Nasal cavity respiratory epithelium epithelial cell of viscerocranial mucosa (primary cell): Measurements from ENCODE around the gene XPOT. TPM values are rescaled to one million over a fixed set of nuclear protein-coding genes. Genes with fewer than 3 reads are reported as not detected.

ENCODE experiments used
- total RNA-seq: library from RNA; depleted of rRNA; stranded (reverse); fragments of >200 nt; gene quantifications from 2 replicates; pipeline ENCODE4 v1.2.3, GENCODE V29; 2014

XPOT gene
- 255 and 282 TPM in 2 replicates for total RNA-seq

GRCh38 chr12:64403707-64404469 lies at the start of gene XPOT:
XPOT (plus strand) TSS chr12:64404392; CDS start chr12:64410036, 5,644 bp downstream.

GRCh38 chr12:64390275-64390851 lies 13.8 kb upstream of the XPOT start, which contains the start of gene C12orf56:
C12orf56 (minus strand) TSS chr12:64390758; CDS start chr12:64390565, 193 bp downstream.

GRCh38 chr12:64451687-64452558 lies 47.7 kb downstream of the XPOT start, which contains the start of gene TBK1:
TBK1 (plus strand) TSS chr12:64452120; CDS start chr12:64455871, 3,751 bp downstream.

Other genes with a start within 250 kb of the XPOT start
- gene KICS2, start 182.1 kb upstream of the XPOT start, total RNA-seq: 12.6 and 14.7 TPM in 2 replicates
- gene C12orf56, start 13.6 kb upstream of the XPOT start, total RNA-seq: 1.7 and 2.3 TPM in 2 replicates
- gene TBK1, start 47.7 kb downstream of the XPOT start, total RNA-seq: 22.9 and 25.4 TPM in 2 replicates
- 10.3 and 14.0 TPM in 2 replicates for gene RASSF3, start 206.1 kb downstream of the XPOT start, total RNA-seq